GM18526 (cell line): ENCODE data around the gene CCNF.

Experiments
- POLR2A ChIP-seq: IDR thresholded peaks from 3 replicates; pipeline ENCODE4 v1.6.1; 2011; ENCODE audit not compliant: insufficient read length; ENCODE audit errors: extremely low read depth

The CCNF gene

GRCh38 chr16:2447920-2448583, 18.8 kb downstream of the CCNF start:
- TF ChIP-seq POLR2A = no peak

GRCh38 chr16:2449118-2449517, 19.9 kb downstream of the CCNF start:
- TF ChIP-seq POLR2A = no peak

- TF ChIP-seq POLR2A = no peak
Observed at GRCh38 chr16:2450535-2450934, 21.3 kb downstream of the CCNF start.

- TF ChIP-seq POLR2A = no peak
Observed at GRCh38 chr16:2450975-2451381, 21.7 kb downstream of the CCNF start.

- no peak for TF ChIP-seq POLR2A
Observed at GRCh38 chr16:2451851-2452320, 22.6 kb downstream of the CCNF start.

- no peak for TF ChIP-seq POLR2A
Observed at GRCh38 chr16:2452650-2453049, 23.4 kb downstream of the CCNF start.

- TF ChIP-seq POLR2A = no peak
Observed at GRCh38 chr16:2455081-2455845, 26.0 kb downstream of the CCNF start.

GRCh38 chr16:2456551-2457153, 27.4 kb downstream of the CCNF start:
- TF ChIP-seq POLR2A = no peak

GRCh38 chr16:2457267-2457666, 28.0 kb downstream of the CCNF start:
- no peak for TF ChIP-seq POLR2A

GRCh38 chr16:2457946-2458345, 28.7 kb downstream of the CCNF start:
- no peak for TF ChIP-seq POLR2A

- TF ChIP-seq POLR2A = no peak
Observed at GRCh38 chr16:2458887-2459646, 29.8 kb downstream of the CCNF start.

- peak; percentile 66 for TF ChIP-seq POLR2A
Observed at GRCh38 chr16:2459647-2460390, 30.6 kb downstream of the CCNF start, which contains the start of gene TEDC2. Gene TEDC2 (plus strand): TSS chr16:2460109. CDS start chr16:2460145, 36 bp downstream.

- no peak for TF ChIP-seq POLR2A
Observed at GRCh38 chr16:2460391-2460713, 31.1 kb downstream of the CCNF start.

GRCh38 chr16:2460916-2461315, 31.7 kb downstream of the CCNF start:
- no peak for TF ChIP-seq POLR2A

- TF ChIP-seq POLR2A = no peak
Observed at GRCh38 chr16:2462031-2462866, 33.0 kb downstream of the CCNF start.
